ENCODE measurements around the gene CACNA1F. TPM values are rescaled to one million over a fixed set of nuclear protein-coding genes. Genes with fewer than 3 reads are reported as not detected.

The CACNA1F gene
- total RNA-seq, 4 donors from 2014 or later = 1.7 to 2.8 (median 2.3) TPM

- H3K36me3 ChIP-seq = no peaks in the 10 kb centered on the region
- no peaks in the 10 kb centered on the region for H3K9me3 ChIP-seq
- H3K4me1 ChIP-seq = peaks cover 0 to 5% (median 2%) of the 10 kb centered on the region in 4 donors
- peak within 1 kb of the TSS; percentile 25 to 45 (median 34) for H3K4me3 ChIP-seq
- H3K27ac ChIP-seq = peak within 1 kb of the TSS; percentile 32 to 61 (median 54)
- peak; percentile 52 to 65 for TF ChIP-seq POLR2A (IDR thresholded peaks at IDR 0.05)
- TF ChIP-seq, protein P1, sequence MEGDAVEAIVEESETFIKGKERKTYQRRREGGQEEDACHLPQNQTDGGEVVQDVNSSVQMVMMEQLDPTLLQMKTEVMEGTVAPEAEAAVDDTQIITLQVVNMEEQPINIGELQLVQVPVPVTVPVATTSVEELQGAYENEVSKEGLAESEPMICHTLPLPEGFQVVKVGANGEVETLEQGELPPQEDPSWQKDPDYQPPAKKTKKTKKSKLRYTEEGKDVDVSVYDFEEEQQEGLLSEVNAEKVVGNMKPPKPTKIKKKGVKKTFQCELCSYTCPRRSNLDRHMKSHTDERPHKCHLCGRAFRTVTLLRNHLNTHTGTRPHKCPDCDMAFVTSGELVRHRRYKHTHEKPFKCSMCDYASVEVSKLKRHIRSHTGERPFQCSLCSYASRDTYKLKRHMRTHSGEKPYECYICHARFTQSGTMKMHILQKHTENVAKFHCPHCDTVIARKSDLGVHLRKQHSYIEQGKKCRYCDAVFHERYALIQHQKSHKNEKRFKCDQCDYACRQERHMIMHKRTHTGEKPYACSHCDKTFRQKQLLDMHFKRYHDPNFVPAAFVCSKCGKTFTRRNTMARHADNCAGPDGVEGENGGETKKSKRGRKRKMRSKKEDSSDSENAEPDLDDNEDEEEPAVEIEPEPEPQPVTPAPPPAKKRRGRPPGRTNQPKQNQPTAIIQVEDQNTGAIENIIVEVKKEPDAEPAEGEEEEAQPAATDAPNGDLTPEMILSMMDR (IDR thresholded peaks at IDR 0.05) = peak in 1 of 6 experiments; percentile 21
- H3K27me3 ChIP-seq = no peaks in the 10 kb centered on the region
- peak; percentile 89 to 96 (median 89) for DNase-seq
These were observed 33.0 kb downstream of the CACNA1F start, which contains the start of gene SYP for GRCh38 chrX:49199906-49200771. SYP (minus strand) TSS chrX:49200193; CDS start chrX:49200186, 7 bp downstream.

- DNase-seq = no peak
- peaks cover 0 to 5% (median 2%) of the 10 kb centered on the region in 4 donors for H3K4me1 ChIP-seq
- TF ChIP-seq POLR2A (IDR thresholded peaks at IDR 0.05) = no peak
- TF ChIP-seq, protein P1 (IDR thresholded peaks at IDR 0.05) = no peak
These were observed 33.9 kb downstream of the CACNA1F start for GRCh38 chrX:49199315-49199595.

GRCh38 chrX:49198540-49199314 lies 34.4 kb downstream of the CACNA1F start:
- Histone ChIP-seq H3K9me3 (no peaks in the 10 kb centered on the region), H3K4me3 (no peak overlapping the region), H3K36me3 (no peaks in the 10 kb centered on the region), H3K27ac (no peak overlapping the region), H3K4me1 (peaks cover 0 to 5% (median 2%) of the 10 kb centered on the region in 4 donors), H3K27me3 (no peaks in the 10 kb centered on the region)
- no peak for TF ChIP-seq POLR2A (IDR thresholded peaks at IDR 0.05)
- TF ChIP-seq, protein P1 (IDR thresholded peaks at IDR 0.05) = no peak
- no peak for DNase-seq

More at GRCh38 chrX:49199315-49199595, 33.9 kb downstream of the CACNA1F start:
- no peaks in the 10 kb centered on the region for H3K9me3 ChIP-seq
- no peaks in the 10 kb centered on the region for H3K36me3 ChIP-seq
- no peaks in the 10 kb centered on the region for H3K27me3 ChIP-seq
- H3K27ac ChIP-seq = no peak overlapping the region
- peak overlapping the region in 1 of 4 donors; percentile 45 for H3K4me3 ChIP-seq

GRCh38 chrX:49197543-49198087 lies 35.5 kb downstream of the CACNA1F start:
- Histone ChIP-seq H3K27ac (no peak overlapping the region), H3K36me3 (no peaks in the 10 kb centered on the region), H3K4me3 (no peak overlapping the region), H3K4me1 (peaks cover 0 to 5% (median 2%) of the 10 kb centered on the region in 4 donors), H3K9me3 (no peaks in the 10 kb centered on the region), H3K27me3 (no peaks in the 10 kb centered on the region)
- TF ChIP-seq, protein P1 (IDR thresholded peaks at IDR 0.05) = no peak
- no peak for TF ChIP-seq POLR2A (IDR thresholded peaks at IDR 0.05)
- DNase-seq = no peak

GRCh38 chrX:49193542-49193964 lies 39.6 kb downstream of the CACNA1F start:
- TF ChIP-seq, protein P1 (IDR thresholded peaks at IDR 0.05) = no peak
- no peak for TF ChIP-seq POLR2A (IDR thresholded peaks at IDR 0.05)
- DNase-seq = no peak
- no peaks in the 10 kb centered on the region for H3K4me1 ChIP-seq
- no peaks in the 10 kb centered on the region for H3K27me3 ChIP-seq
- H3K4me3 ChIP-seq = no peak overlapping the region
- no peaks in the 10 kb centered on the region for H3K36me3 ChIP-seq
- no peak overlapping the region for H3K27ac ChIP-seq
- no peaks in the 10 kb centered on the region for H3K9me3 ChIP-seq
